Spleen (tissue), 7 donors: ENCODE data around the gene ANKRD6.

Source experiments
- CTCF ChIP-seq, 11 experiments: fragments of 200-600 bp in 7 of 11; fragments of 450-650 bp in 4 of 11; sonication (generic) in 4 of 11; IDR thresholded peaks in 8 of 11; conservative IDR thresholded peaks in 3 of 11; 1 replicate in 7 of 11; 2 replicates in 4 of 11; pipeline versions ENCODE4 v1.4.0 to v1.8.0; 2016 to 2021; ENCODE audit warnings: antibody characterized with exemption in 11 of 11, inconsistent platforms in 4 of 11, mild to moderate bottlenecking in 1 of 11
- POLR2A ChIP-seq, 3 donors: fragments of 450-650 bp; IDR thresholded peaks; one replicate each; pipeline ENCODE4 v1.5.1; 2017; ENCODE audit warnings: antibody characterized with exemption in 3 of 3, mild to moderate bottlenecking in 1 of 3
- POLR2AphosphoS5 ChIP-seq, 3 donors: sonication (generic); formaldehyde crosslinking; IDR thresholded peaks; one replicate each; pipeline ENCODE4 v1.5.1; 2017; ENCODE audit warnings: antibody characterized with exemption in 3 of 3
- donor health status: DM: no; HTN: no; CAD: no; lungs with moderate emphysema.
- donor health status: DM: no; HTN: no; CAD: no.
- donor health status: DM: no; HTN: no; CAD: no.

- TF ChIP-seq CTCF (IDR thresholded peaks at IDR 0.05 in 8 of 11, conservative IDR thresholded peaks at IDR 0.05 in 3 of 11) (no peak), POLR2A (IDR thresholded peaks at IDR 0.05) (no peak), POLR2AphosphoS5 (IDR thresholded peaks at IDR 0.05) (no peak)
These were observed 151.6 kb downstream of the ANKRD6 start for GRCh38 chr6:89584539-89584938.
